GM13976 (cell line): ENCODE measurements around the gene ACOT11.
"Not testable (repeated sequence)": the region's sequence is repeated elsewhere in the genome, so short reads cannot be mapped to it uniquely, and the experiment has no call there.

Source experiments
- DNase-seq: peaks from one replicate; pipeline ENCODE4 v3.0.0; 2012; ENCODE audit warnings: low spot score
- CTCF ChIP-seq: IDR thresholded peaks from 2 replicates; pipeline ENCODE4 v1.5.1; 2012; ENCODE audit warnings: borderline replicate concordance, mild to moderate bottlenecking; ENCODE audit not compliant: insufficient read depth; ENCODE audit errors: extremely low read depth, missing control alignments, control extremely low read depth
- in situ Hi-C: fragments of 300-500 bp; cut with MboI; formaldehyde crosslinking; loops from one replicate; pipeline ENCODE4 v1.12.0; 2022; ENCODE audit warnings: low sequenced_read_pairs, mixed read lengths, inconsistent platforms; ENCODE audit not compliant: unreplicated experiment

Gene ACOT11

GRCh38 chr1:54627196-54627595 lies 79.2 kb downstream of the ACOT11 start:
- TF ChIP-seq CTCF = no peak
- DNase-seq = no peak
- in situ Hi-C loops = no loop called here

GRCh38 chr1:54635804-54636203 lies 87.8 kb downstream of the ACOT11 start:
- in situ Hi-C loops, DNase-seq: not testable (repeated sequence)

- in situ Hi-C loops, DNase-seq: not testable (repeated sequence)
Measured at GRCh38 chr1:54636461-54637446, 88.7 kb downstream of the ACOT11 start.

GRCh38 chr1:54640361-54640760 lies 92.3 kb downstream of the ACOT11 start:
- DNase-seq = no peak
- TF ChIP-seq CTCF = no peak
- in situ Hi-C loops = no loop called here

- in situ Hi-C loops = no loop called here
- no peak for TF ChIP-seq CTCF
- no peak for DNase-seq
Measured at GRCh38 chr1:54640863-54641836, 93.1 kb downstream of the ACOT11 start, which contains the start of gene MROH7. Gene MROH7 (plus strand): TSS chr1:54641786. CDS start chr1:54652927, 11,141 bp downstream.

- no peak for DNase-seq
- no peak for TF ChIP-seq CTCF
- in situ Hi-C loops = no loop called here
Measured at GRCh38 chr1:54643736-54644135, 95.7 kb downstream of the ACOT11 start.

GRCh38 chr1:54645806-54646676 lies 98.0 kb downstream of the ACOT11 start:
- no peak for DNase-seq
- no peak for TF ChIP-seq CTCF
- in situ Hi-C loops = no loop called here
